Measurements from ENCODE around the gene CRY2.
"Not testable (repeated sequence)": the region's sequence is repeated elsewhere in the genome, so short reads cannot be mapped to it uniquely, and the experiment has no call there.

CRY2 gene

GRCh38 chr11:45806937-45807791, 40.1 kb upstream of the CRY2 start:
- DNase-seq (ENCODE audit: low read depth): peak; percentile 28
- no peak for TF ChIP-seq POLR2A (IDR thresholded peaks at IDR 0.05; ENCODE audit: extremely low read depth, insufficient read length)
- TF ChIP-seq MAX (IDR thresholded peaks at IDR 0.05; ENCODE audit: low read depth, low read length): no peak
- no peak for TF ChIP-seq CTCF (IDR thresholded peaks at IDR 0.05; ENCODE audit: low read depth, low read length)
- TF ChIP-seq MYC (IDR thresholded peaks at IDR 0.05; ENCODE audit: low read depth, low read length): no peak
- H3K4me3 ChIP-seq (ENCODE audit: low read depth, low read length): peak overlapping the region; percentile 82

- H3K4me3 ChIP-seq (ENCODE audit: low read depth, low read length): no peak overlapping the region
- no peak for DNase-seq (ENCODE audit: low read depth)
- TF ChIP-seq MYC (IDR thresholded peaks at IDR 0.05; ENCODE audit: low read depth, low read length) (no peak), MAX (IDR thresholded peaks at IDR 0.05; ENCODE audit: low read depth, low read length) (no peak), POLR2A (IDR thresholded peaks at IDR 0.05; ENCODE audit: extremely low read depth, insufficient read length) (no peak), CTCF (IDR thresholded peaks at IDR 0.05; ENCODE audit: low read depth, low read length) (no peak)
Measured at GRCh38 chr11:45807792-45808238, 39.5 kb upstream of the CRY2 start.

GRCh38 chr11:45808427-45808826, 38.8 kb upstream of the CRY2 start:
- H3K4me3 ChIP-seq (ENCODE audit: low read depth, low read length); DNase-seq (ENCODE audit: low read depth): not testable (repeated sequence)

DNA sequence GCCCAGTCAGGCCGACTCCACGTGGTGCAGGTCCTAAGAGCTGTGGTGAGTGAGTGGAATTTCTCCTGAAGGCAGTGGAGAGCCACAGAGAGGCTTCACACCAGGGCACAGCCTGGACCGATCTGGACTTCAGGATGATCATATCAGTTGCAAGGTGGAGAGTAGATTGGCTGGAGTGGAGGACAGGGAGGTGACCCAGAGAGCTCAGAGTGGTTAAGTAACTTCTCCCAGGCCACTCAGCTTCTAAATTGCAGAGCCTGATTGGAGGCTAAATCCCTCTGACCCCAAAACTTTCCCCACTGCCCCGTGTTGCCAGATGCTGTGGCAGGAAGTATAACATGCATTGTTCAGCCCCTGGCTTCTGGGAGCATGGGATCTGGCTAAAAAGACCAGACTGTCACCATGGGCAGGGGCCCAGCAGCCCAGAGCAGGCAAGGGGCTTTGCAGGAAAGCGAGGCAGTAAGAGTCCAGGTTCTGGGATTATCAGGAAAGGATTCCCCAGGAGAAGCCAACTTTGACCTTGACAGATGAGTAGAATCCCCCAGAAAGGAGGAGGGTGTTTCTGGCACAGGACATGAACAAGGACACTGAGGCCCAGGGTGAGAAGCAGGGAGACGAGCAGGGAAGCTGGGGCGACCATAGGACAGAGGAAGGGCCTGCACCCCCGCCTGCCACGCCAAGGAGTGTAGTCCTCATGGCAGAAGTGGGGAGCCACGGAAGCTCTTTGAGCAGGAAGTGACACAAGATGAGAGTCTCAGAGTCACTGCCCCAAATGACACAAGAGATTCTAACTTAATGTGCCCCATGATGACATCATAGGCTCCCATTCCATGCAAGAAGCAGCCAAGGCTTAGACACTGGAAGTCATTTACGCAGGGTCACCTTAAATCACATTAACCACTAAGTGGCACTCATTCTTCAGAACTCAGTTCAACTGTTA, 37.5 kb upstream of the CRY2 start:
- DNase-seq (ENCODE audit: low read depth): peak; percentile 27
- H3K4me3 ChIP-seq (ENCODE audit: low read depth, low read length): no peak overlapping the region
- no peak for TF ChIP-seq MYC (IDR thresholded peaks at IDR 0.05; ENCODE audit: low read depth, low read length)
- TF ChIP-seq CTCF (IDR thresholded peaks at IDR 0.05; ENCODE audit: low read depth, low read length): no peak
- no peak for TF ChIP-seq MAX (IDR thresholded peaks at IDR 0.05; ENCODE audit: low read depth, low read length)
- TF ChIP-seq POLR2A (IDR thresholded peaks at IDR 0.05; ENCODE audit: extremely low read depth, insufficient read length): no peak

DNA sequence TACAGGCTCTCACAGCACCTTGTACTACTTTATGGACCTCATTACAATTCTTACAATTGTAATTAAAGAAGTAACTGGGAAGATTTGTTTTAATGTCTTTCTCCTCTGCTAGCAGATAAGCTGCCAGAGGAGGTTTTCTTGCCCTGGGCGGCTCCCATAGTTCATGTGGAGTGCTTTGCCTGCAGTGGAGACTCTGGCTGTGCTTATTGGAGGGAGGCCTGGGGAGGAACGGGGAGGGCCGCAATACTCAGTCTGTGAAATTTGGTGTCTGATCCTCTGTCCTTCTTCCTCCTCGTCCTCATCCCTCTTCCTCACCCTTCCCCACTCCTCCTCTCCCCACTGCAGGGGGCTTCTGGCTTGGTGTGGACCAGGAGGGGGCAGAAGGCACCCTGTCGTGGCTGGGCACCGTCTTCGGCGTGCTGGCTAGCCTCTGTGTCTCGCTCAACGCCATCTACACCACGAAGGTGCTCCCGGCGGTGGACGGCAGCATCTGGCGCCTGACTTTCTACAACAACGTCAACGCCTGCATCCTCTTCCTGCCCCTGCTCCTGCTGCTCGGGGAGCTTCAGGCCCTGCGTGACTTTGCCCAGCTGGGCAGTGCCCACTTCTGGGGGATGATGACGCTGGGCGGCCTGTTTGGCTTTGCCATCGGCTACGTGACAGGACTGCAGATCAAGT, 36.7 kb upstream of the CRY2 start:
- H3K4me3 ChIP-seq (ENCODE audit: low read depth, low read length): no peak overlapping the region
- TF ChIP-seq POLR2A (IDR thresholded peaks at IDR 0.05; ENCODE audit: extremely low read depth, insufficient read length): no peak
- no peak for TF ChIP-seq MYC (IDR thresholded peaks at IDR 0.05; ENCODE audit: low read depth, low read length)
- TF ChIP-seq MAX (IDR thresholded peaks at IDR 0.05; ENCODE audit: low read depth, low read length): no peak
- TF ChIP-seq CTCF (IDR thresholded peaks at IDR 0.05; ENCODE audit: low read depth, low read length): no peak
- DNase-seq (ENCODE audit: low read depth): no peak
